ENCODE data around the gene TBX10.
"Not testable (repeated sequence)": the region's sequence is repeated elsewhere in the genome, so short reads cannot be mapped to it uniquely, and the experiment has no call there.

The TBX10 gene

GRCh38 chr11:67664696-67665540, 25.4 kb upstream of the TBX10 start:
- no peak for DNase-seq (ENCODE audit: low read depth in 2 of 3, low spot score in 2 of 3)

DNA sequence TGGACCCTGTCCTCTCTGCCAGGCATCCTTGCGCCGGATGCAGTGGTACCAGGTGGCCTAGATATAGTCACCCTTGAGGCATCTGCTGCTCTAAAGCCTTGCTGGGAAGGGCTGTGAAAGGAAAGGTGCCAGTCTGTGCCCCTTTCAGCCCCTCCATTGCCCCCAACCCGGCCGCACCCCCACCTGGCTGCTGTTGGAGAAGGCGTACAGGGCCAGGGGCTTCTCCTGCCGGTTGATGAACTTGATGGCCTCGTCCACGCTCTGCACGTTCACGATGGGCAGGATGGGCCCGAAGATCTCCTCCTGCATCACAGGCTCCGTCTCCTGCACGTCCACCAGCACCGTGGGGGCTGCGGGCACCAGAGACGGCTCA, 24.6 kb upstream of the TBX10 start:
- no peak for DNase-seq (ENCODE audit: low read depth in 2 of 3, low spot score in 2 of 3)

DNA sequence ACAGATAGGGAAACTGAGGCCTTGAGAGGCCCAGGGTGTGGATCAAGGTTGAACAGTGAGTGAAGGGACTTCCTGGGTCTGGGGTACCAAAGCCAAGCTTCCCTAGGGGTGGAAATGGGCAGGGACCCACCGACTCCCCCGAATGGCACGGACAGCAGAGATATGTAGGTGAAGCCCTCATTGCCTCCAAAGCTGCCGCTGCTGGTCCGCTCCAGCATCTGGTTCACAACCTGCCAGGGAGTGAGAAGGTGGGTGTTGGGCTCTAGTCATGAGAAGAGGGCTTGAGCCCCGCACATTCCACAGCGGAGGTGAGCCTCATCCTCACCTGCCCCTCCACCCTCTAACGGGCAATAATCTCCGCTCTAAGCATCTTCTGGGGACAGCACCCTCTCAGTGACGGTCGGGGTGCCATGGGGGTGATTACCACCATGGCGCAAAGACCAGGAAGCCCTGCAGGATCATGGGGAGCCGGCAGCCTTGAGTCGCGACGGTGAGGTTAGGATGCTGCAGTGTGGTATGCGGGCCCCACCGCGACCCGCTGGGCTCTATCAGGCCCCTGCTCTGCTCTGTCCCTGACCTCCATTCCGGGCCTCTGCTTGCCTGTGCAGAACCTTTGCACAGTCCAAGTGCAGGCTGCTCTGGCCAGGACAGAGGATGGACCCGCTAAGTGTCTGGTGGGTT, 24.1 kb upstream of the TBX10 start:
- DNase-seq (ENCODE audit: low read depth in 2 of 3, low spot score in 2 of 3), result no peak

- DNase-seq (ENCODE audit: low read depth in 2 of 3, low spot score in 2 of 3), result no peak
These were observed 23.4 kb upstream of the TBX10 start for GRCh38 chr11:67662835-67663531.

- no peak for DNase-seq (ENCODE audit: low read depth in 2 of 3, low spot score in 2 of 3)
These were observed 22.7 kb upstream of the TBX10 start for GRCh38 chr11:67662142-67662834.

DNA sequence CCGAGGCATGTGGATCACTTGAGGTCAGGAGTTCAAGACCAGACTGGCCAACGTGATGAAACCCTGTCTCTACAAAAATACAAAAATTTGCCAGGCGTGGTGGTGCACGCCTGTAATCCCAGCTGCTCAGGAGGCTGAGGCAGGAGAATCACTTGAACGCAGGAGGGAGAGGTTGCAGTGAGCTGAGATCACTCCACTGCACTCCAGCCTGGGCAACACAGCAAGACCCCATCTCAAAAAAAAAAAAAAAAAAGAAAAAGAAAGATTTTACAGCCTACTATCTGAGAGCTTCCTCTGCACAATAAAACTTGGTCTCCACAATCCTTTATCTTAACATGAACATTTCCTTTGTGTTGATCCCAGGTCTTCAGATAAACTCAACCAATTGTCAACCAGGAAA, 21.2 kb upstream of the TBX10 start:
- DNase-seq (ENCODE audit: low read depth in 2 of 3, low spot score in 2 of 3), result not testable (repeated sequence)

DNA sequence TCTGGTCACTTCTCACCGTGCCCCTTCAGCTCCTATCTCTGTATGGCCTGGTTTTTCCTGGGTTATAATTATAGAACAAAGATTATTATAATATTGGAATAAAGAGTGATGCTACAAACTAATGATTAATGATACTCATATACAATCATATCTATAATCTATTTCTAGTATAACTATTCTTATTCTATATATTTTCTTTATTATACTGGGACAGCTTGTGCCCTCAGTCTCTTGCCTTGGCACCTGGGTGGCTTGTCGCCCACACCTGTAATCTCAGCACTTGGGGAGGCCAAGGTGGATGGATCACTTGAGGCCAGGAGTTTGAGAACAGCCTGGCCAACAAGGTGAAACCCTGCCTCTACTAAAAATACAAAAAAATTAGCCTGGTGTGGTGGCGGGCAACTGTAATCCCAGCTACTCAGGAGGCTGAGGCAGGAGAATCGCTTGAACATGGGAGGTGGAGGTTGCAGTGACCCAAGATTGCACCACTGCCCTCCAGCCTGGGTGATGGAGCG, 20.1 kb upstream of the TBX10 start:
- not testable (repeated sequence) for DNase-seq (ENCODE audit: low read depth in 2 of 3, low spot score in 2 of 3)

GRCh38 chr11:67657300-67657699, 17.7 kb upstream of the TBX10 start:
- DNase-seq (ENCODE audit: low read depth in 2 of 3, low spot score in 2 of 3), result no peak

- DNase-seq (ENCODE audit: low read depth in 2 of 3, low spot score in 2 of 3), result no peak
These were observed 16.8 kb upstream of the TBX10 start for GRCh38 chr11:67656278-67656922.

GRCh38 chr11:67654225-67654624, 14.7 kb upstream of the TBX10 start:
- DNase-seq (ENCODE audit: low read depth in 2 of 3, low spot score in 2 of 3), result no peak

DNA sequence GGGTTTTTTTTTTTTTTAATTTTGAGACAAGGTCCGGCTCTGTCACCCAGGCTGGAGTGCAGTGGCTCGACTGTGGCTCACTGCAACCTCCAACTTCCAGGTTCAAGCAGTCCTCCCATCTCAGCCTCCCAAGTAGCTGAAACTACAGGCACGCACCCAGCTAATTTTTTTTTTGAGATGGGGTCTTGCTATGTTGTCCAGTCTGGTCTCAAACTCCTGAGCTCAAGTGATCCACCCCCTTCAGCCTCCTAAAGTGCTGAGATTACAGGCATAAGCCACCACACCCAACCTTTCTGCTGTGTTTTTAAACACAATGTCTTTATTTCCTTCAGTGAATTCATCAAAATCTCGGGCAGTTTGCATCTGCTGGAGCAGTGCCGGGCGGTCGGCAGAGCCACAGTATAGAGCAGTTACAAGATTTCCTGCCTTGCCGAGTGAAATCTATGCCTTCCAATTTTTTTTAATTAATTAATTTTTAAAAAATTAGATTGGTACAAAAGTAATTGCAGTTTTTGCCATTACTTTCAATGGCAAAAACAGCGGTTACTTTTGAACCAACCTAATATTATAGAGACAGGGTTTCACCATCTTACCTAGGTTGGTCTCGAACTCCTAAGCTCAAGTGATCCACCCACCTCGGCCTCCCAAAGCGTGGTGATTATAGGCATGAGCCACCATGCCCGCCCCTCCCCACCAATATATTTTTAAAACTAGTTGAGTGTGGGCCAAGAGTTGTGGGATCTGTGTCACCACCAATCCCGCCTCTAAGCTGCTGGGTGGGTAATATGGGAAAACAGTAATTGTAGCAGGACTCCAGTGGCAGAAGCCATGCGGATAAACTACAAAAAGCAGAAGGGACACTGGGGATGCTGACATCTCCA, 13.6 kb upstream of the TBX10 start:
- DNase-seq (ENCODE audit: low read depth in 2 of 3, low spot score in 2 of 3), result no peak

DNA sequence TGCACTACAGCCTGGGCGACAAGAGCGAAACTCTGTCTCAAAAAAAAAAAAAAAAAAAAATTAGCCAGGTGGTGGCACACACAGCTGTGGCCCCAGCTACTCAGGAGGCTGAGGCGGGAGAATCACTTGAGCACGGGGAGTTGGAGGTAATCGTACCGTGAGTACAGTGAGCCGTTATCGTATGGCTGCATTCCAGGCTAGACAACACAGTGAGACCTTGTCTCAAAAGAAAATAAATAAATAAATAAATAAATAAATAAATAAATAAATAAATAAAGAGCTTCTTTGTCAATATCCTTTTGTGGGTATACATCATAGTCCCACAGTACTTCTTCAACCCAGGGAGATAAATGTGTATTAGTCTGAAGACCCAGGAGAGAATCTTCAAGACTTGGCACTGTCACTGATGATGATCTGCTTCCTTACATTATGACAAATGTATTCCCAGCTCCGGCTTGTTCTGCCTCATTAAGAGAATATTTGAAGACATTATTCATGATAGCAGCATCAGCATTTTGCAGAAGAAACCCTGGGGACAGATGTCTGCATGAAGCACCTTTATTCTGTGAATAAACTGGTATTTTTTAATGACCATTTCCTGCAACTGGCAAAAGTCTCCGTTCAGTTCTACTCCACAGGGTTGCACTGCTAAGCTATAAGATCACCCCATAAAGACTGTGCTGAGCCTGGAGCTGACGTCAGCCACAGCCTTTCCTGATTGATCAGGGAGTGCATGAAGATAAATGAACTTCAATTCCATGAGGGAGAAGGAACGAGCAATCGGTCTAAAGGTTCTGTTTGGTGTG, 12.6 kb upstream of the TBX10 start:
- no peak for DNase-seq (ENCODE audit: low read depth in 2 of 3, low spot score in 2 of 3)

- DNase-seq (ENCODE audit: low read depth in 2 of 3, low spot score in 2 of 3), result no peak
These were observed 10.3 kb upstream of the TBX10 start for GRCh38 chr11:67649634-67650510.

DNA sequence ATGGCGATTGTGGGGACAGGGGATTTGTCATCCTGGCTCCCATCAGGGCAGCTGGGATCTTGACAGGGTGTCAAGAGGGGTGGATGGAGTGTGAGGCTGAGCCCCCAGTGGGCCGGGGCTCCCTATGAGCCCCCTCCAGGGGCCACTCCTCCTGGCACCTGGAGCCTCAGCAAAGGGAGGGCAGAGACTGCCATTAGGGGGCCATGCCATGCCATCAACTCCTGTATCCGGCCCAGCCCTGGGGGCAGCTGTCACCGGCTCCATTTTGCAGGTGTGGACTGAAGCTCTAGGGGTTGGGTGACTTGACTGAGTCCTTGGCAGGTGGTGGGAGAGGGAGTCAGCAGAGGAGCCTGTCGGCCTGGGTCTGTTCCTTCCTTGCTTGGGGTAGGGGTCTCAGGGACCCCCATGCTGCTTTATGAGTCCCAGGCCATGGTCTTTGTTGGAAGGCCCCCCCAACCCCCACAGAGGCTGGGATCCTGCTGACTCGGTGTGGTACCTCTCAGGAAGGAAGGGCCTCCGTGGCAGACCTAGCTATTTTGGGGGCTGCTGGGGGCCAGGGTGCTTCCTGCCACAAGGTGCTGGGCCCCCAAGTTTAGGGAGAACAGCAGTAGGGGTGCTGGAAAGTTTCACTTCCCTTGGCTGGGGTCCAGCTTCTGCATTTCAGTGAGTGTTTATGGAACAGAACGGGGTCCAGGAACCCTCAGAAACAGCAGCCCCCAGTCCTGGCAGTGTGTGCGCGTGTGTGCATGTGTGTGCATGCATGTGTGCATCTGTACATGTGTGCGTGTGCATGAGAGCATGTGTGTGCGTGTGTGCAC, 9.4 kb upstream of the TBX10 start:
- no peak for DNase-seq (ENCODE audit: low read depth in 2 of 3, low spot score in 2 of 3)

- no peak for DNase-seq (ENCODE audit: low read depth in 2 of 3, low spot score in 2 of 3)
These were observed 8.7 kb upstream of the TBX10 start for GRCh38 chr11:67648140-67648795.

- DNase-seq (ENCODE audit: low read depth in 2 of 3, low spot score in 2 of 3), result no peak
These were observed 7.9 kb upstream of the TBX10 start for GRCh38 chr11:67647471-67647870.
